Cardiac muscle cell (in vitro differentiated cells and primary cell): ENCODE data around the gene MYOCD. TPM values are rescaled to one million over a fixed set of nuclear protein-coding genes. Genes with fewer than 3 reads are reported as not detected.
A peak's percentile ranks its signal among the peaks of the same experiment; 100 is the strongest.

ENCODE experiments used
- DNase-seq, 2 donors: peaks; one replicate each; pipeline versions ENCODE4 v3.0.0 to v3.0.0-alpha.2; 2010 to 2017; ENCODE audit warnings: low read depth in 1 of 2, low spot score in 1 of 2
- H3K27ac ChIP-seq: fragments of 200-600 bp; sonication (generic); 2 replicates; pipeline ENCODE4 v1.5.1; 2016
- H3K27me3 ChIP-seq: fragments of 200-600 bp; sonication (generic); 2 replicates; pipeline ENCODE4 v1.6.0; 2016; ENCODE audit warnings: control low read depth
- H3K36me3 ChIP-seq: fragments of 200-600 bp; sonication (generic); 2 replicates; pipeline ENCODE4 v1.5.1; 2016; ENCODE audit warnings: control low read depth
- H3K4me1 ChIP-seq: fragments of 200-600 bp; sonication (generic); 2 replicates; pipeline ENCODE4 v1.8.1; 2017; ENCODE audit warnings: low read depth, mild to moderate bottlenecking, mixed run types
- H3K4me3 ChIP-seq: fragments of 200-600 bp; sonication (generic); 2 replicates; pipeline ENCODE4 v1.5.1; 2016; ENCODE audit warnings: mild to moderate bottlenecking
- H3K9me3 ChIP-seq: fragments of 200-600 bp; sonication (generic); 2 replicates; pipeline ENCODE4 v1.5.1; 2017; ENCODE audit warnings: low read depth, mild to moderate bottlenecking, control low read depth
- polyA plus RNA-seq: library from polyadenylated mRNA; unstranded; fragments of >200 nt; fragmentation: Nextera tagmentation; extraction: Ambion mirVana; gene quantifications from 2 replicates; pipeline ENCODE4 v1.2.1, GENCODE V29; 2016
- total RNA-seq: library from RNA; depleted of rRNA; stranded (reverse); fragments of >200 nt; gene quantifications from 2 replicates; pipeline ENCODE4 v1.2.3, GENCODE V29; 2016
- TF ChIP-seq, protein P1 (sequence below): IDR thresholded peaks from 2 replicates; pipeline ENCODE4 v1.5.1; 2012; ENCODE audit warnings: low read depth, mild to moderate bottlenecking, low read length

Gene MYOCD
- total and polyA plus RNA-seq, 2 experiments from 2014 or later: 70.8 to 160 TPM

DNA sequence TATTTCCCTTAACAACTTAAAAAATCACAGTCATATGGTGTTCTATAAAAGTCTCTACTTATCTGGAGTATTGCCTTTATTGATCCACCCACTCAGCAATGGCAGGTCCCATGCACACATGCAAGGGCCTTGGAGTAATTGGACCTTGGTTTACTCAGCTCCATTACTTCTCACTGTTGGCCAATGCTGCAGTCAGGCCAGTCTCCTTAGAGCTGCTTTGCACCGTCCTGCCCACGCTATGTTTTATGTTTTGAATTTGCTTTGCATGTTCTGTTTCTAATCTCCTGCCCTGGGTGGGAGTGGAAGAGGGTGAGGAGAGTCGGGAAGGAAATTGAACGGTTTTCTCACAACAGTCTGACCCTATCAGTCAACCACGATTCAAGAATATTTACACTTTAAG, 147.2 kb downstream of the MYOCD start:
- TF ChIP-seq, protein P1, sequence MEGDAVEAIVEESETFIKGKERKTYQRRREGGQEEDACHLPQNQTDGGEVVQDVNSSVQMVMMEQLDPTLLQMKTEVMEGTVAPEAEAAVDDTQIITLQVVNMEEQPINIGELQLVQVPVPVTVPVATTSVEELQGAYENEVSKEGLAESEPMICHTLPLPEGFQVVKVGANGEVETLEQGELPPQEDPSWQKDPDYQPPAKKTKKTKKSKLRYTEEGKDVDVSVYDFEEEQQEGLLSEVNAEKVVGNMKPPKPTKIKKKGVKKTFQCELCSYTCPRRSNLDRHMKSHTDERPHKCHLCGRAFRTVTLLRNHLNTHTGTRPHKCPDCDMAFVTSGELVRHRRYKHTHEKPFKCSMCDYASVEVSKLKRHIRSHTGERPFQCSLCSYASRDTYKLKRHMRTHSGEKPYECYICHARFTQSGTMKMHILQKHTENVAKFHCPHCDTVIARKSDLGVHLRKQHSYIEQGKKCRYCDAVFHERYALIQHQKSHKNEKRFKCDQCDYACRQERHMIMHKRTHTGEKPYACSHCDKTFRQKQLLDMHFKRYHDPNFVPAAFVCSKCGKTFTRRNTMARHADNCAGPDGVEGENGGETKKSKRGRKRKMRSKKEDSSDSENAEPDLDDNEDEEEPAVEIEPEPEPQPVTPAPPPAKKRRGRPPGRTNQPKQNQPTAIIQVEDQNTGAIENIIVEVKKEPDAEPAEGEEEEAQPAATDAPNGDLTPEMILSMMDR: no peak
- no peaks in the 10 kb centered on the region for H3K4me1 ChIP-seq
- H3K36me3 ChIP-seq: no peaks in the 10 kb centered on the region
- DNase-seq: peak in 1 of 2 donors; percentile 40
- no peaks in the 10 kb centered on the region for H3K9me3 ChIP-seq
- no peak overlapping the region for H3K27ac ChIP-seq
- H3K27me3 ChIP-seq: no peaks in the 10 kb centered on the region
- no peak overlapping the region for H3K4me3 ChIP-seq

DNA sequence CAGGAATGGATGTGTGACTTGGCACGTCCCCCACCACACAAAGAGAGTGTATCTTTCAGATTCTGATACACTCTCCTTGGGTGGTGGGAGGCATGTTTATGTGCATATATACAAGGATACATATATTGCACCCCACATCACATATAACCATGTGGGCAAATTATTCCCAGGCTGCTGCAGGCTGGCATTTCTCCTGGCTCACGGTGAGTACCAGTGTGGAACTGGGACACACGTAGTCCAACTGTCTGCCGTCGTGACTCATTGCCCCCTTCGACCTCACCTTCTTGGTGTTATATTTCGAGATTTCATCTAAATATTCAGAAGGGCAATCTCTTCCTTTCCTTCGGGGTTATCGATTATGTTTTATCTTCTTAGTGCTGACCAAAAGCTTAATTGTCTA, 148.0 kb downstream of the MYOCD start:
- no peak for DNase-seq
- no peaks in the 10 kb centered on the region for H3K4me1 ChIP-seq
- H3K27ac ChIP-seq: no peak overlapping the region
- H3K4me3 ChIP-seq: no peak overlapping the region
- H3K9me3 ChIP-seq: no peaks in the 10 kb centered on the region
- TF ChIP-seq, protein P1: no peak
- H3K36me3 ChIP-seq: no peaks in the 10 kb centered on the region
- no peaks in the 10 kb centered on the region for H3K27me3 ChIP-seq

DNA sequence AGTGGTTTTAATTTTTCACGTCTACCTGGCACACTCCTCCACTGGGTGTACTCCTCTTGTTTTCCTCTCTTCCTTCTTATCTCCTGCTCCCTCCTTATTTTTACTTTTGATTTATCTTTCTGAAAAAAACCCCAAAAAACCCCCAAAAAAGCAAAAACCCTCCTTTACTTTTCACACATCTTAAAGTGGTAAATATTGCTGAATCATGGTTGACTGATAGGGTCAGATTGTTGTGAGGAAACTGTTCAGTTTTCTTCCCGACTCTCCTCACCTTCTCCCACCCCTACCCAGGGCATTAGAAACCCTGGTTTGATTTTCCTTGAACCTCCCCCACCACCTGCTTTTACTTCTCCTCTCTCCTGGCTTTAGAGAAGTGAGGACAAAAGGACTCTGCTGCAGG, 149.0 kb downstream of the MYOCD start:
- TF ChIP-seq, protein P1: no peak
- no peak for DNase-seq
- no peaks in the 10 kb centered on the region for H3K9me3 ChIP-seq
- no peaks in the 10 kb centered on the region for H3K4me1 ChIP-seq
- H3K27me3 ChIP-seq: no peaks in the 10 kb centered on the region
- no peaks in the 10 kb centered on the region for H3K36me3 ChIP-seq
- no peak overlapping the region for H3K27ac ChIP-seq
- H3K4me3 ChIP-seq: no peak overlapping the region

DNA sequence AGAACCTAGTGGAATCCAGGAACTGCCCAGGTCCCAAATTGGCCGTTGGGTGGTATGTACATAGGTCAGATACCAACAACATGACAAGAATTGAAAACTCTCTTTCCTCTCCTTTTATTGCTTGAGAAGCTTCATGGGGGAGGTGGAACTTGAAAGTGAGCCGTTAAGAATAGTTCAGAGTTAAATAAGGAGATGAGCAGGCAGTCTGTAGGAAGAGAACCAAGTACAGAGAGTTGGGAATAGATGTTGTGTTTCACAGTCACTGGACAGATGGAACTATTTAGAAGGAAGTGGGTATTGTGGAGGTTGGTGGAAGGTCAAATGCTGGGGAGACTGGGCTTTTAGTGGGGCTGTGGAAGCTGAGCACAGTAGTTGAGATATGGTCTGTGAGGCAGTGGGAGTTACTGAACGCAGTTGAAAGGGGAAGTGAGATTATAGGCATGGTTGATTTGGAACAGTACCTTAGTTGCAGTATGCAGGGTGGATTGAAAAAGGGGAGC, 150.0 kb downstream of the MYOCD start:
- Histone ChIP-seq H3K27ac (no peak overlapping the region), H3K27me3 (no peaks in the 10 kb centered on the region), H3K4me1 (no peaks in the 10 kb centered on the region), H3K36me3 (no peaks in the 10 kb centered on the region), H3K4me3 (no peak overlapping the region), H3K9me3 (no peaks in the 10 kb centered on the region)
- no peak for DNase-seq
- TF ChIP-seq, protein P1: no peak

Other genes starting within 250 kb of the MYOCD start
- gene ARHGAP44, start 123.6 kb downstream of the MYOCD start, total RNA-seq: 7.1 and 13.5 TPM in 2 replicates
- gene ARHGAP44, start 123.6 kb downstream of the MYOCD start, polyA plus RNA-seq: 10.2 and 16.5 TPM in 2 replicates